SH-SY5Y (cell line): Measurements from ENCODE around the gene CBX5.

Experiments used
- GATA2 ChIP-seq: IDR thresholded peaks from 2 replicates; pipeline ENCODE4 v1.6.1; 2011; ENCODE audit warnings: mild to moderate bottlenecking, low read depth, low read length
- GATA3 ChIP-seq: IDR thresholded peaks from 2 replicates; pipeline ENCODE4 v1.6.1; 2011; ENCODE audit warnings: low read depth, mild to moderate bottlenecking, low read length, moderate library complexity

GRCh38 chr12:54272214-54272613 lies 7.7 kb downstream of the CBX5 start:
- TF ChIP-seq GATA3: no peak
- TF ChIP-seq GATA2: no peak
